ENCODE data around the gene TMPRSS6.
A peak's percentile ranks its signal among the peaks of the same experiment; 100 is the strongest.

The TMPRSS6 gene

DNA sequence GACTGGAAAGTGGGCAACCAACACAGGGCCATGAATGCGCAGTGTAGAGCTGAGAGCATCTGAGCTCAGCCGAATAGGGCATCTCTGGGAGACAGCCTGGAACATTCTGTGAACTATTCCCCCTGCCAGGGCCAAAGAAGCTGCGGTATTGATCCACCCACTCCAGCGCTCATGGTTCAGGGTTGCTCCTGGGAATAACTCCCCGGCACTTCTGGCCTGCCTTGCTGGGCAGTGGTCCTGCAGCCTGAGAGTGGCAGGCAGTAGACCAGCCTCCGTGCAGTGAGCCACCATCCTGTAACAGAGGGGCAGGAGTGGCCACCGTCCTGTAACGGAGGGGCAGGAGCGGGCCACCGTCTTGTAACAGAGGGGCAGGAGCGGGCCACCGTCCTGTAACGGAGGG is 12.2 kb downstream of the TMPRSS6 start:
- intact Hi-C loops (cut with DNase I) = no loop called here
- DNase-seq = no peak

DNA sequence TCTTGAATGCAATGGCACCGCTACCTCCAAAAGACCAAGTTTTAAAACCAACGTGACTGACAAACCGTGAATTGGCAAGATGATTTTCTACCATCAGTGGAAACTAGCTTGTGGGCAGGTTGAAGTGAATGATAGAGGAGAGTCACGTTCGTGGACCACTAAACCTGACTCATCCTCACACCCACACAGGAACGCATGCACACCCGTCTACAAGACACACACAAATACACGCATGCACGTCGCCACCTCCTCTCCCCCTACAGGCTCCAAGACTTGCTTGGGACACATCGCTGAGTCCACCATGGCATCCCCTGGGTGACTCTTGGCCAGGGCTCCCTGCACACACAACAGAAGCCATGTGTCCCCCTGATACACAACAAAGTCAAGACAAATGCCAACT is 14.4 kb downstream of the TMPRSS6 start:
- intact Hi-C loops (cut with DNase I) = no loop called here
- no peak for DNase-seq

DNA sequence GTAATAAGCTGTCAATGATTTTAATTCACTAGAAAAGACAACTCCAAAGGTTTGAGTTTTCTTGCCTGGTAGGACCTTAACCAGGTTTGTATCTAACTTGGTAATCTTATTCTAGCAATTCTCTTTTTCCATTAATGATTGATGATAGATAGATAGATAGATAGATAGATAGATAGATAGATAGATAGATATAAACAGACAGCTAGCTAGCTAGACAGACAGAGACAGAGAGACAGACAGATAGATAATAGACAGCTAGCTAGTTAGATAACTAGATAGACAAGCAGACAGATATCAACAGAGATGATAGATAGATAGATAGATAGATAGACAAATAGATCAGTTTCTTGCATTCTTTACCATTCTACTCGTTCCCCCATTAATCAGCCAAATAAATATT is 15.3 kb downstream of the TMPRSS6 start:
- intact Hi-C loops (cut with DNase I) = no loop called here
- DNase-seq = no peak

DNA sequence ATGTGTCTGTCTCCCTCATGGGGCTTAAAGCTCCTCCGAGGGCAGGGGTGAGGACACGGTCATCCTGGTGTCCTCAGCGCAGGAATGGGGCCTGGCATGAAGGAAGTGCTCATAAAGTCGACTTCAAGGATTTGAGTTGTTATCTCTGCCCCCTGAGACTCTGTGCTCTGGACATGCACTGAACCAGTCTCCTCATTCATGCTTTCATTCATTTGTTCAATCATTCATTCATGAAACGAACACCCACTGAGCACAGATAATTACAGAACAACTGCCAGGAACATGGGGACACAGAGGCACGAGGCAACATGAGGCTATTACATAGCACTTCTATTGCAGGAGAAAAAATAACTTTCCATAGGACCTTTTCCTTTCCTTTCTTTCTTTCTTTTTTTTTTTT is 16.5 kb downstream of the TMPRSS6 start:
- no peak for DNase-seq
- intact Hi-C loops (cut with DNase I) = no loop called here

DNA sequence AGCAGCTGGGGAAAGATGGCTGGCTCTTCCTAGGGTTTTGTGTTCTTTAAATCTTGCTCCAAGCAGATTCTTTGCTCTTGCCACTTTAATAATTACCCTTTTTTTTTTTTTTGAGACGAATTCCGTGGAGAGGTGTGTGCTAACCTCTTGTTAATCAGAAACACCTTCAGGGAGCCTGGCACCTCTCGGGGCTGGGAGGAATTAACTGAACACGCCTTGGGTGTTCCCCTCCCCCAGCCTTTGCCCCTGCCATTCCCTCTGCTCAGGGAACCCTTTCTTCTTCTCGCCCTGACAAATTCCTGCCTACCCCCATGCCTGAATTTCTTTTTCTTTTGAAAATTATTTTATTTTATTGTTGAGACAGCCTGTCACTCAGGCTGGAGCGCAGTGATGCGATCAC is 17.5 kb downstream of the TMPRSS6 start:
- intact Hi-C loops (cut with DNase I) = no loop called here
- DNase-seq = no peak

DNA sequence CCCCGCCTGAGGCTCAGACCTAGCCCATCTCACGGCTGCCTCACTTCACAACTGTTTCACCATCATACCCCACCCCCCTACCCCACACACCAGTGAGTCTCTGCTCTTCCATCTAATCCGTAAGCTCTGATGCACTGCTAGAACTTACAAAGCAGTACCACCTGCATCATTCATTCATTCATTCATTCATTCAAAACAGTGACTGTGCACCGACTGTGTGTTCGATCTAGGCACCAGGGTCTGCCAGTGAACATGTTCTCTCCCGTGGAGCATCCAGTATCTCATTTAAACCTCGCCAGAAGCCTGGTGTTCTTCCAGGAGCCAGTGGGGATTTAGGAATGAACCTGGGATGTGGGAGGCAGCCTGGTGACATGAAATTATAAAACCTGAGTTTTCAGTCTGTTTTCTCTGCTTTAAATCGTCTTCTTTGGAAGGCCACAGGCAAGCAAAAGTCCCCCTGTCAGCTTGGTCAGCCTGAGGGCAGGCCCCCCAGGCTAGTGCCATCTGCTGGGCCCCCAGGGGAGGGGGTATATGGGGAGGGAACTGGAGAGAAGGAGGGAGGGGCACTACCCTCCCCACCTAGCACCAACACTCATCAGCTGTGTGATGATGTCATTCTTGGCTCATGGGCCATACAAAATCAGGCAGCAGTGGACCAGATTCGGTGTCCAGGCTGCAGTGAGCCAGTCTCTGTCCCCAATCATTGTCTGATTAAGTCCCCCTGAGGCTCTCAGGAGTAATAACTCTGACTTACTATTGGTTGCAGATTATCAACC is 18.4 kb downstream of the TMPRSS6 start:
- intact Hi-C loops (cut with DNase I) = no loop called here
- DNase-seq = no peak

DNA sequence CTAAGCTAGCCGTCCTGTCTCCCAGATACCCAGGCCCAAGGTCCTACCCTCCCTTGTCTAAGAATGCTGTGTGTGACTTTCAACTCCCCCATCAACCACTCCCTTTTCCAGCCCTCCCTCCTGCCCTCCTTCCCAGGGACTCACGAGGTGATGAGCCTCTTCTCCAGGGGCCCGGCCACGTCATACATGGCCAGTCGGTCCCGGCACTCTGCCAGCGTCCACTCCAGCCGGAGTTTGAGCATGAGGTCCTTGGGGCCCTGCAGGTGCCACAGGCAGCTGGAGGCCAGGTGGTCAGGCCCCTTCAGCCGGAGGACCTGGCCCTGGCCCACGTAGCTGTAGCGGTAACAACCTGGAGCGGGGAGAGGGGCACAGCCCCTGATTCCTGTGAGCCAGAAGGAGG is 20.1 kb downstream of the TMPRSS6 start:
- DNase-seq = no peak
- intact Hi-C loops (cut with DNase I) = no loop called here

DNA sequence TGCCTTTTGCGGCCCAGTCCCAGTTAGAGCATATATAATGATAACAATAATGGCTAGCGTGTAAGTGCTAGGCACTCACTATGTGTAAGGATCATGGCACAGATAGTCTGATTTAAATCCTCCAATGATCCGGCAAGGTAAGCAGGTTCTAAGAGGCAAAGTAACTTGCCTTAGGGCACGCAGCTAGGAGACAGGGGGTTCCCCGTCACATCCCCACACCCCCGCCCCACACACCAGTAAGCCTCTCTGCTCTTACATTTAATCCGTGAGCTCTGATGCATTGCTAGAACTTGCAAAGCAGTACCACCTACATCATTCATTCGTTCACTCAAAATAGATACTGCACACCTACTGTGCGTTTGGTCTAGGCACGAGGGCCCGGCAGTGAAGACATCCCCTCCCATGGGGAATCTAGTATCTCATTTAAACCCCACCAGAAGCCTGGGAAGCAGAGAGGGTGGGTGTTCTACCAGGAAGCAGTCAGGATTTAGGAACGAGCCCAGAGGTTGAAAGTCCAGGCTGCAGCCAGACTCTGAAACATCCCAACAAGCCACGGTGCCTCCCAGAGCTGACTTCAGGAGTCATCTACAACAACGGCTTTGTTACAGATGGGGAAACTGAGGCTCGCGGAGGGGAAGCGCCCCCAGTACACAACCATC is 20.6 kb downstream of the TMPRSS6 start:
- DNase-seq = no peak
- intact Hi-C loops (cut with DNase I) = no loop called here

DNA sequence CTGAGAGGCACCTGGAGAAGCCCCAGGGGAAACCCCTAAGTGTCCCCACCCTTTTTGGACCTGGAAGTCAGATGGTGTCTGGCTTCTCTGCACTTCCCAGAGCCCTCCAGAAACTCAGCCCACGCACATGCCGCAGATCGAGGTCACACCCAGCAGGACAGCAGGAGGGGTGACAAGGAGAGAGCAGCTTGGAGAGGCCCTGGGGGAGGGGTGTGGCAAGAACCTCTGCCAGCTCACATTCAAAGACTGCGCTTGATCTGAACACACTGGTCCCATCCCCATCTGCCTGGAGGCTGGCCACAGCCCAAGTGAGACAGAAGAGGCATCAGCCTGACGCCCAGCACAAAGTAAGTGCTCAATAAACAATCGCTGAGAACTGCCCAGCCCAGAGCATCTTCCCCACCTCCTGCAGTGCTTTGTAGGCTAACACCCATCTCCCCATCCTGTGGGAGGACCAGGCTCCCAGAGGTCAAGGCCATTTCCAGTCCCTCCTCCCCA is 21.4 kb downstream of the TMPRSS6 start:
- no peak for DNase-seq
- intact Hi-C loops (cut with DNase I) = no loop called here

DNA sequence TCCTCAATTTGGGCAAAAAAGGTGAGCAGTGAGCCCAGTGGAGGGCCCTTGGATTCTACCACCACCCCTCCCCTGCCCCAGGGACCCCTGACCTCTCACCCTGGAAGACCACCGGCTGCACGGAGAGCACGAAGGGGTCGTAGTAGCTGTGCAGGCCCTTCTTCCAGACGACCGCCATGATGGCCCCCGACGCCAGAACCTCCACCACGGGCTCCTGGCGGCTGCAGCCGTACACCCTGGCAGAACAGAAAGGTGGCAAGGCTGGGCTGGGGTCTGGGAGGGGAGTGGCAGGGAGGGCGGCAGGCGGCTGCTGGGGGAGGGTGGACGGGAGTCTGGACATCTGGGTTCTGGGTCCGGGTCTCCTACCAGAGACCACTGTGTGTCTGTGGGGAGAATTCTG is 23.3 kb downstream of the TMPRSS6 start:
- intact Hi-C loops (cut with DNase I) = no loop called here
- DNase-seq = no peak

DNA sequence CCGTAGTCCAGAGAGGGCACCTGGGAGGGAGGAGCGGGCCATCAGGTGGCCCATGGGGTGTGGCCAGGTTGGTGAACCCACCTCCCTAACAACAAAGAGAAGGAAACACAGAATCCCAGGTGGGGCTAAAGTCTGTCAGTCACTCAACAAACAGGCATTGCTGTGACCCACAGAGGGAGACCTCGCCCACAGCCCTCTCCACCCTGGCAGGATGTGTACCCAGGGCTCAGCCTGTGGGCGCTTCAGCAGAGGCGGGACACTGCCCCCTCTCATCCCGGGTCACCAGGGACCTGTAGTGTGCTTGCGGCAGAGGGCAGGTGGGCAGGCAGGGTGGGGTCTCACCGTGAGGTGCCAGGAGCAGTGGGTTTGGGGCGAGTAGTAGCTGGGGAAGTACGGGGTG is 25.1 kb downstream of the TMPRSS6 start:
- intact Hi-C loops (cut with DNase I) = no loop called here
- DNase-seq = no peak

DNA sequence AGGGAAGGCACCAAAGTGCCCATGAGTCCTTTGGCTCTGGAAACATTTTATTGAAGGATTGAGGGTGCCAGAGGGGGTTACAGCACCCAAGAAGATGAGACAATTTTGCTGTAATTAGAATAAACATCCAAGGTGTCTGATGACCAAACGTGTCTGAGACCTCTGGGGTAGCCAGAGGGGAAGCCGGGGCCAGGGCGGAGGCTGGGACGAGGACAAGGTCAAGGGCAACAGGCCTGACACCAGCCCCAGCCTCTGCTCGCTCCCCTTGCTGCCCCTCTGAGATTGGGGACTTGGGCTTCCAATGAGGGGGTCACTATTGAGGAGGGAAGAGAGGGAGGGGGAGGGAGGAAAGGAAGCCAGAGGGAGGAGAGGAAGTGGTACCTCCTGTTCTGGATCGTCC is 25.6 kb downstream of the TMPRSS6 start:
- intact Hi-C loops (cut with DNase I) = no loop called here
- no peak for DNase-seq

DNA sequence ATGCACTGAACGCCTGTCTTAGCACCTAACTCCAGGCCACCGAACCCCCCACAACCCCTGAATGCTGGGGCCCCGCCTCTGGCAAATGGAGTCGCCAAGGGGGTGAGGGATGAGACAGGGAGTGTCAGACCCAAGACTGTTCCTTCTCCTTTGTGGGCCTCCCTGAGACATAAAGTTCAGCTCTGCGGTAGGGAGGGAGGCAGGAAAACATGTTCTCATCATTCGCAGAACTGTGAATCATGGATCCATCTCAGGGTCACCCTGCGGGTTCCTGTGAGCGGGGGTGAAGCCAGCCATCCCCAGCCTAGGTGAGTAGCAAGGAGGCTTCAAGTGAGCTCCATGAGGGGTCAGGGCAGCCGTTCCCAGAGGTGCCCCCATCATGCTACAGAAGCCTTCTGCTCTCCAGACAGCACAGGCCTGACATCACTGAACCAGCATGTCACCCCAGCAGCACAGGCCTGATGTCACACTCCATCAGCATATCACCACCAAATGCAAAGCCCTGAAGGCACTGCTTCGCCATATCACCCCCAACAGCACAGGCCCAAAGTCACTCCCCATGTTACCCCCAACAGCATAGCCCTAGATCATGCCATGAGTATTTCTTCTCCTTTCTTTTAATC is 27.2 kb downstream of the TMPRSS6 start:
- DNase-seq = no peak
- intact Hi-C loops (cut with DNase I) = no loop called here

DNA sequence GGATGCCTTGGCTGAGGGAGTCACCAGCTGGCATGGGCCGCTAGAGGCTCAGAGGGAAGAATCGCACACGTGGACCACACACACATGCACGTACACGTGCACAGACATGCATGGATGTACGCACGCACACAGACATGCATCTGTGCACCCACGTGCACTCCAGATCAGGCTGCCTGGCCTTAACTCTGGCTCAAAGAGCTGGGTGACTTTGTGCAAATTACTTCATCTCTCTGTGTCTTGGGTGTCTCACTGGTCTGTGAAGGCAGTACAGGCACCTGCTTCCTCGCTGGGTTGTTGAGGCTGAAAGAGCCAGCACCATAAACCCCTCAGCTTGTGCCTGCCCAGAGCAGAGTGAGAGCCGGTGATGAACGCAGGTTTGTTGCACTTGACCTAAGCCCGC is 28.7 kb downstream of the TMPRSS6 start:
- intact Hi-C loops (cut with DNase I) = no loop called here
- DNase-seq = no peak

DNA sequence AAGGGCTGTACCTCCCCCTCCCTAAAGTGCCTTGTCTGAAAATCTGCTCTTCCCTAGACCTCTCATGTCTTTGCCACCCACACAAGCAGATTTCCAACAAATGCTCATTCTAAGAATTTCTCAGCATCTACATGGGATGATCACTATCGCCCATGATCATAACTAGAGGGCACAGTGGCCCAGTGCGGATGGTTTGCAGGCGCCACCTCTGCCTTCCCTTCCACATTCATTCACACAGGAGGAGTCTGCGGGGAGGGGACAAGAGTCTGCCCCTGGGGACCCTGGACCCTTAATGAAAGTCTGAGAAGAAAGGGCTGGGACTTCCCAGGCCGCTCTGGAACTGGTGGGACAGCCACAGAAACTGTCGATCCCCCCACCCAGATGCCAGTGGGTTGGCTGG is 29.1 kb downstream of the TMPRSS6 start:
- no peak for DNase-seq
- intact Hi-C loops (cut with DNase I) = no loop called here

DNA sequence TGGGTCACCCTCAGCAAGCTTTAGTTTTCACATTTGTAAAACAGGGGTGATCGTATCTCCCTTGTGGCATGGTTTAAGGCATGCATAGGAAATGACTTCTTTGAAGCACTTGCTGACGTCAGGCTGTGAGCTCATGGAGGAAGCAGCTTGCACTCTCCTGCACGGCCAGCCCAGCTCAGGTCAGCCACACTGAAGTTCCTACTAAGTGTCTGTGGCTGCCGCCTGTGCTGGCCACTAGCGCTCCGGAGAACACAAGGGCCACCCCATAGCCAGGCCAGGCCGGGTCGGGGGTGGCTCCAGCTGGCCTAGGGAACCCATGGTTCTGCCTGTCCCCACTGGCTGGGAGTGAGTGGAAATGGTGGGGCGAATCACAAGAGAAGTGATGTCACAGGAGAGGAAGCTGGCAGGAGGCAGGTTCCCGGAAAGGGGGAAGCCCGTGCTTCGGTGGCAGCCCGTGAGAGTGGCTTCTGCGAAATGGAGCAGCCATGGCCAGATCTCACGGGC is 29.8 kb downstream of the TMPRSS6 start:
- DNase-seq = no peak
- intact Hi-C loops (cut with DNase I) = no loop called here

DNA sequence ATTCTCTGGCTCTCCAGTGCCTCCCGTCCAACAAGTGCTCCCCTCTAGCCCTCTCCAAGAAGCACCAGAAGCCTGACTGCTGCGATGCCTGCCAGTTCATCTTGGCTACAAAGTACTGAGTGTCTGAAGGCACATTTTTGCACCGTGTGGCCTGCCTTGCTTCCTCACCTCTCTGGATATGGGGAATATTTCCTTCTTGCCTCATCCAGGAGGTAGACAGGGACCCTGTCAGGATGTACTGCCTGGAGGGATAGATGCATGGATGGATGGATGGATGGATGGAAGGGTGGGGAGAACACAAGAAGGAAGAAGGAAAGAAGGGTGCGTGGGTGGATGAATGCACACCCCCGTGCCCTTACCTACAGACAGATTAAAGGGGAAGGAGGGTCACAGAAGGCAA is 30.4 kb downstream of the TMPRSS6 start:
- intact Hi-C loops (cut with DNase I) = no loop called here
- no peak for DNase-seq

DNA sequence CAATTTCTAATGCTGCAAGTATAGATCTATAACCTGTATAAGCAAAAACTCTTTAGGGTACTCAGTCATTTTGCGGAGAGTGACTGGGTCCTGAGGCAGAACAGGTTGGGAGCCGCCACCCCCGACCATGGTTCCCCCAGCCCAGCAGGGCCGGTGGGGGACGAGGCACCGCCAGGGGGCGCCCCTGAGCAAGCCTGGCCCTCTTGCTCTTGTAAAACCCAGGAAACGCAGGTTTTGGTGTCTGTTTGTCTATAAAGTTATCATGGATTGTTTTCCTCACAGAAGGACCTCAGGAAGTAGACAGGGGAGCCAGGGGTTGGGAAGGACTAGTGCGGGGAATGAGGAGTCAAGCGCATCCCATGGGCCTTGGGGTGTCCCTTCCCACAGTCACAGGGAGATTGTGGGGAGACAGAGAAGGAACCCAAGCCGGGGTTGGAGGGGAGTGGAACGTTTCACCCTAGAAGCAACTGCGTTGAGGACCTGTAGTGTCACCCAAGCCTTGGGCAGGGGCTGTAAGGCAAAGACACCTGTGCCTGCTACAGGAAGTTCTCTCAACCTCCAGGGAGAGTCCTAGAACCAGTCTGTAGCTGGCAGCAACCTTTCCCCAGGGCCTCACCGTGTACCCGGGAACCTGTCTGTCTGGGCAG is 31.6 kb downstream of the TMPRSS6 start:
- intact Hi-C loops (cut with DNase I) = no loop called here
- DNase-seq = peak in 33 of 42 donors; percentile 36 to 86 (median 65)

DNA sequence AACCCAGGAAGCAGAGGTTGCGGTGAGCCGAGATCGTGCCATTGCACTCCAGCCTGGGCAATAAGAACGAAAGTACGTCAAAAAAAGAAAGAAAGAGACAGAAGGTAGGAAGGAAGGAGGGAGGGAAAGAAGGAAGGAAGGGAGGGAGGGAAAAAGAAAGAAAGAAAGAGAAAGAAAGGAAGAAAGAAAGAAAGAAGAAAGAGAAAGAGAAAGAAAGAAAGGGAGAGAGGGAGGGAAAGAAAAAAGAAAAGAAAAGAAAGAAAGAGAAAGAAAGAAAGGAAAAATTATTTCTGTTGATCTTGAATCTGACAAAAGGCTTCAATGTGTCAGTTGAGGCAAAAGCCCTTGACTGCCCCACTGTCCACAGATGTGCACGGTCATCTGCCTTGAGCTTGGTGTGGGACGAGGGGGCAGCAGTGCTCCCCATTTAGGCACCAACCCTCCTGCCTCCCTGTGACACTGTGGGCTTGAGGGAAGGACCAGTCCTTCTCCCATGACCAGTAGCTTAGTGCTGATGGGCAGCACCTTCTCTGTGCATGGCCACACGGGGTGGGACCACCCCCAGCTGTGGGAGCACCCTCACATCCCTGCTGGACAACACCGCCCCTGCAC is 33.6 kb downstream of the TMPRSS6 start:
- DNase-seq = no peak
- intact Hi-C loops (cut with DNase I) = no loop called here
